ENCODE measurements around the gene UCKL1.

The UCKL1 gene

DNA sequence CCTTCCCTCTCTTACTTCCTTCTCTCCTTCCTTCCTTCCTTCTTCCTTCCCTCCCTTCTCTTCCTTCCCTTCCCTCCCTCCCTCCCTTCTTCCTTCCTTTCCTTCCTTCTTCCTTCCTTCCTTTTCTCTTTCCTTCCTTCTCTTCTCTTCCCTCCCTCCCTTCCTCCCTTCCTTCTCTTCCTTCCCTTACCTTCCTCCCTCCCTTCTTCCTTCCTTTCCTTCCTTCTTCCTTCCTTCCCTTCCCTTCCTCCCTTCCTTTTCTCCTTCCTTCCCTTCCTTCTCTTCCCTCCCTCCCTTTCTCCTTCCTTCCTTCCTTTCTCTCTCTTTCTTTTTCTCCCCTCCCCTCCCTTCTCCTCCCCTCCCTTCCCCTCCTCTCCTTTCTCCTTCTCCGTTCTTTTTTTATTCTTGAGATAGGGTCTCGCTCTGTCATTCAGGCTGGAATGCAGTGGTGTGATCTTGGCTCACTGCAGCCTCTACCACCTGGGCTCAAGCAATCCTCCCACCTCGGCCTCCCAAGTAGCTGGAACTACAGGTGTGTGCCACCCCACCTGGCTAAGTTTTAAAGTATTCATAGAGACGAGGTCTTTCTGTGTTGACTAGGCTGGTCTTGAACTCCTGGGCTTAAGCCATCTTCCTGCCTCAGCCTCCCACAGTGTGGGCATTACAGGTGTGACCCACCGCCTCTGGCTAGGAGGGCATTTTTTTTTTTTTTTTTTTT is 14.7 kb upstream of the UCKL1 start:
- peak; percentile 6 for DNase-seq (ENCODE audit: low read depth)
- TF ChIP-seq, protein P1, sequence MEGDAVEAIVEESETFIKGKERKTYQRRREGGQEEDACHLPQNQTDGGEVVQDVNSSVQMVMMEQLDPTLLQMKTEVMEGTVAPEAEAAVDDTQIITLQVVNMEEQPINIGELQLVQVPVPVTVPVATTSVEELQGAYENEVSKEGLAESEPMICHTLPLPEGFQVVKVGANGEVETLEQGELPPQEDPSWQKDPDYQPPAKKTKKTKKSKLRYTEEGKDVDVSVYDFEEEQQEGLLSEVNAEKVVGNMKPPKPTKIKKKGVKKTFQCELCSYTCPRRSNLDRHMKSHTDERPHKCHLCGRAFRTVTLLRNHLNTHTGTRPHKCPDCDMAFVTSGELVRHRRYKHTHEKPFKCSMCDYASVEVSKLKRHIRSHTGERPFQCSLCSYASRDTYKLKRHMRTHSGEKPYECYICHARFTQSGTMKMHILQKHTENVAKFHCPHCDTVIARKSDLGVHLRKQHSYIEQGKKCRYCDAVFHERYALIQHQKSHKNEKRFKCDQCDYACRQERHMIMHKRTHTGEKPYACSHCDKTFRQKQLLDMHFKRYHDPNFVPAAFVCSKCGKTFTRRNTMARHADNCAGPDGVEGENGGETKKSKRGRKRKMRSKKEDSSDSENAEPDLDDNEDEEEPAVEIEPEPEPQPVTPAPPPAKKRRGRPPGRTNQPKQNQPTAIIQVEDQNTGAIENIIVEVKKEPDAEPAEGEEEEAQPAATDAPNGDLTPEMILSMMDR (IDR thresholded peaks at IDR 0.05; ENCODE audit: insufficient read depth, low read depth, low read length, missing control alignments): no peak
- H3K4me3 ChIP-seq (ENCODE audit: low read depth, low read length): no peak overlapping the region

DNA sequence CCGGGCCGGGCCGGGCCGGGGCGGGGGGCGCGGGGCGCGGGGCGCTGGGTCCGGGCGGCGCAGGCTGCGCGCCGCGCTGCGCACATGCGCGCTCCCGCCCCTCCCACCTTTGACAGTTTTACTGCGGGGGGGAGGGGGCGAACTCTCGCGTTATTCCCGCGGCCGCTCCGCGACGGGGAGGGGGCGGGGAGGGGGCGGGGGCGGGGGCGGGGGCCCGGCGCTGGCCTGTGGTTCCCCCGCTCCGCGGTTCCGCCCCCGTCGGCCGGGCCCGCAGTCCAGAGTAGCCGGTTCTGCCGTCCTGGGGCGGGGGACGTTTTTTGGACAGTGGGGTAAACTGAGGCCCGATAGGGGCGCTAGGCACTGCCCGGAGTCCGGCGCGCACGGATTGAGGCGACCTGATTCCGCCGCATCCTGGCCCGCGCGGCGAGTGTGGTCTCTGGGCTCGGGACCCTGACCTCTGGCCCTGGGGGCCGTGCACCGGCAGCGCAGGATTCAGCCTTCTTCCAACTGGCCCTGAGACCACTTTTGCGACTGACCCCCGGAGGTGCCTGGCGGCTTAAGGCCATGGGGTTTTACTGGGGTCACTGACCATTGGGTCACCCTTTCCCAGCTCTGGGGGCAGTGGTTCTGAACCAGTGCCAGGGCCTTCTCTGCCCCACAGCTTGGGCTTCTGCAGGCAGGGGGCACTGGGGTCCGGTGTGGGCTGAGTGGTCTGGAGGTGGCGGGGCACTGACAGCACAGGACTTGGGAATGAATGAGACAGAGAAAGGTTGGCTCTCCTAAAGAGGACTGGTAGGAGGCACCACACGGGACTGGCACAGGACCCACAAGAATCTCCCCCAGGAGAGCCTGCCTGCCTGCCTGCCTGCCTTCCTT is 13.9 kb upstream of the UCKL1 start, which contains the start of gene ZNF512B:
ZNF512B (minus strand) TSS at position 93 of the 876 bp plus-strand sequence. CDS start 1,980 bp downstream, outside the sequence.
- peak; percentile 81 for DNase-seq (ENCODE audit: low read depth)
- TF ChIP-seq, protein P1 (IDR thresholded peaks at IDR 0.05; ENCODE audit: insufficient read depth, low read depth, low read length, missing control alignments): no peak
- peak within 1 kb of the TSS; percentile 83 for H3K4me3 ChIP-seq (ENCODE audit: low read depth, low read length)

DNA sequence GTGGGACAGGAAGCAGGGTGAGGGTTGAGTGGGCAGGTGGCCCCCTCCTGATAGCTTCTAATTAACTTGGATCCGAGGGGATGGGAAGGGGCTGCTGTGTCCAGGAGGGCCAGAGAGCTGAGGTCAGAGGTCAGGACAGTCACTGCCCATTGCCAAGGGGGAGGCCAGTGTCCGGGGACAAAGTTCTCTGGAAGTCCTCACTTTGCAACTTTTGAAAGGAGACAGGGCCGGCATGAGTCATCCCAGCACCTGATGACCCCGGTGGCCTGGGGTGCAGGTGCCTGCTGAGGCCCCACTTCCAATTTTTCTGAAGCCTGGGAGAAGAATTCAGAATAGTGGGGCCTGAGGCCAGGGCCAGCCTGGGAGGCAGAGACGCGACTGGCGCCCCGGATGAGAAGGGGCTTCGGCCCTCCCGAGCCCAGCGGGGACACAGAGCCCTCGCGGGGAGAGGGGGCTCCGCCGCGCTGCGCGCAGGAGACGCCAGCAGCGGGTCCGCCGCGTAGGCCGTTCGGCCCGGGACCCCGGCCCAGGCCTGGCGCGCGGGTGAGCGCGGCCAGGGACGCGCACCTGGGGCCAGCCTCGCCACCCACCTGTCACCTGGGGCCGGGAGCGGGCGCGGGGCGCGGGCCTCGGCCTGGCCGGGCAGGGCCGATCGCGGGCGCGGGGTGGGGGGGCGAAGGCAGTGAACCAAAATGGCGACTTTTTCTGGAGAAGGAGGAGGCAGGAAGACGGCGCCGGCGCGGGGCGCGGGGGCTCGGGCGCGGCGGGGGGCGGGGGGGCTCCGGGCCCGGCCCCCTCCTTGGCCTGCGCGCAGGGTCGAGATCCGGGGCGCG is 12.9 kb upstream of the UCKL1 start:
- peak overlapping the region; percentile 83 for H3K4me3 ChIP-seq (ENCODE audit: low read depth, low read length)
- no peak for DNase-seq (ENCODE audit: low read depth)
- TF ChIP-seq, protein P1 (IDR thresholded peaks at IDR 0.05; ENCODE audit: insufficient read depth, low read depth, low read length, missing control alignments): no peak

DNA sequence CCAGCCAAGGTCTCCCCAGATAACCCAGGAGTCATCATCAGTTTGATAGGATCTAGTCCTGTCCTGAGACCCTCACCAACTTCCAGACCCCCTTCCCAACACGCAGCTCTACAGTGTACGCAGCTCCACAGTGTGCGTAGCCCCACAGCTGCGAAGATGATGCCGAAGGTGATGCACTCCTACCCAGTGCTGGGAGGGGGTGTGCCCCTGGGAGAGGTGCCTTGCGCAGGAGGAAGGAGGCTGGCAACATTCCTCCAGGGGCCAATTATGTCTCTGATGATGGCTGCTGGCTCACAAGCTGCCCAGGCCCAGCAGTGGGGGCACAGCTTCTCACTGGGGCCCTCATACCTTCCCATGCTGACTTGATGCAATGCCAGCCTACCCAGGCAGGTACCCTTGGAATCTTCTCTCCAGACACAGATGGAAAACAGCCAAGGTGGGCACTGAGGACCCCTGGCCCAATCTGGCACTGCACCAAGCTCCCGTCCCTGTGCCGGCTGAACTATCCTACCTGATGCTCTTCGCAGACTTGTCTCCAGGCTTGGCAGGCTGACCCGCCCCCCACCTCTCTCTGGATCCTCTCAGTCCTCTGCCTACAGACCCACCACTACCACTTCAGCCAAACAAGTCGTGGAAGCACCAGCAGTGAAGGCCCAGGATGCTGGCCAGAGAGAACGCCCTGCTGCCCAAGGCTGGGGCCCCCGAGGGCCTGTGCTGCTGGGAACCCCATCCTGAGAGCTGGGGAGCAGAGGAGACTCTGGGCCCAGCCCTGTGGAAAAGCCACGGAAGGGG is 12.1 kb upstream of the UCKL1 start:
- no peak for DNase-seq (ENCODE audit: low read depth)
- peak overlapping the region; percentile 83 for H3K4me3 ChIP-seq (ENCODE audit: low read depth, low read length)
- TF ChIP-seq, protein P1 (IDR thresholded peaks at IDR 0.05; ENCODE audit: insufficient read depth, low read depth, low read length, missing control alignments): no peak

DNA sequence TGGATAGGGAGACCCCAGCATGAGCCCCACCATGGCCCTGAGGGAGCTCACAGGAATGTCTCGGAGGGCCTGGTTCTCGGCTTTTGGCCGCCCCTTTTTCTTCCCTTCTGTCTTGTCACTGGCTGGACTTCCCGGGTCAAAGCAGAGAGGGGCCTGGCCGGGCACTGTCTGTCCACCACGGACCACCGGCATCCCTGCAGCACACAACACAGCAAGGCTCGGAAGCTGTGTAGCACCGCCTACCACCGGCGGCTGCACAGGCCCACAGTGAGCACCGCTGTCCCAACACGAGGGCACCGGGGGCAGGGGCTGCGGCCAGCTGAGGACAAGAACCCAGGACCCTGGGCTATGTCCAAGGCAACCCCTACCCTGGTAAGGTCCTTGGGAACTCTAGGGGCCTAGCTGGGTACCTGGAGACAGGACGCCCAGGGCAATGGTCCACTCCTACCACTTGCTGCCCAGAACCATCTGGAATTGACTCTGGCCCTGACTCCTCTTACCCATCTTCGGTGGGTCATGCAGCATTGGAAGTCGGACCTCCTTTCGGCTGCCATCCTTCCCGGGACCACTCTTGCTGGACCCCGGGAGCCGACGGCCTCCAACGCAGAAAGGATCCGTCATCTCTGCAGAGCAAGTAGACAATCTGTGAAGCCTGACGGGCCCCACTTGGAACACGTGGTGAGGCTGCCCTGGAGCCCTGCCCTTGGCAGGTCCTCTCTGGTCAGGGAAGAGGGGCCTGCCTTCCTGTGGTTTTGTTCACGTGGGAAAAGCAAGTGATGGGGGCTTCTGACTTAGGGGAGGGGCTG is 11.3 kb upstream of the UCKL1 start:
- DNase-seq (ENCODE audit: low read depth): no peak
- TF ChIP-seq, protein P1 (IDR thresholded peaks at IDR 0.05; ENCODE audit: insufficient read depth, low read depth, low read length, missing control alignments): no peak
- no peak overlapping the region for H3K4me3 ChIP-seq (ENCODE audit: low read depth, low read length)
